ENCODE data around the gene IBTK.

- TF ChIP-seq POLR2A (IDR thresholded peaks at IDR 0.05) (no peak), CTCF (IDR thresholded peaks at IDR 0.05) (no peak), EP300 (IDR thresholded peaks at IDR 0.05) (no peak)
Measured at GRCh38 chr6:82176616-82177015, 70.9 kb downstream of the IBTK start.
